Measurements from ENCODE around the gene WASHC1. TPM values are rescaled to one million over a fixed set of nuclear protein-coding genes. Genes with fewer than 3 reads are reported as not detected.
"Not testable (repeated sequence)": the region's sequence is repeated elsewhere in the genome, so short reads cannot be mapped to it uniquely, and the experiment has no call there.

Gene WASHC1
- total RNA-seq: 10 to 100 TPM; 16.7 to 52.5 (median 20.7) TPM
- 13.5 TPM for total RNA-seq (2013)

DNA sequence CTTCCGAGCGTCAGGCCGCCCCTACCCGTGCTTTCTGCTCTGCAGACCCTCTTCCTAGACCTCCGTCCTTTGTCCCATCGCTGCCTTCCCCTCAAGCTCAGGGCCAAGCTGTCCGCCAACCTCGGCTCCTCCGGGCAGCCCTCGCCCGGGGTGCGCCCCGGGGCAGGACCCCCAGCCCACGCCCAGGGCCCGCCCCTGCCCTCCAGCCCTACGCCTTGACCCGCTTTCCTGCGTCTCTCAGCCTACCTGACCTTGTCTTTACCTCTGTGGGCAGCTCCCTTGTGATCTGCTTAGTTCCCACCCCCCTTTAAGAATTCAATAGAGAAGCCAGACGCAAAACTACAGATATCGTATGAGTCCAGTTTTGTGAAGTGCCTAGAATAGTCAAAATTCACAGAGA lies at the start of gene WASHC1:
TSS of gene WASHC1 (minus strand) at position 101 of the 400 bp plus-strand sequence. CDS start 4,457 bp downstream, outside the sequence.
- H3K27me3 Mint-ChIP-seq (ENCODE audit: low read depth in 2 of 2); DNase-seq; ATAC-seq; H3K36me3 ChIP-seq (ENCODE audit: control insufficient read depth, insufficient read depth, low read length); intact Hi-C loops (cut with micrococcal nuclease); H3K36me3 Mint-ChIP-seq; H3K9me3 Mint-ChIP-seq; H3K4me1 Mint-ChIP-seq; H3K4me3 Mint-ChIP-seq; H3K9me3 ChIP-seq (ENCODE audit: control insufficient read depth, insufficient read depth, low read length); H3K4me1 ChIP-seq (ENCODE audit: control insufficient read depth, insufficient read depth, low read length); H3K27ac ChIP-seq (ENCODE audit: low read length); H3K4me3 ChIP-seq (ENCODE audit: low read length); H3K27me3 ChIP-seq (ENCODE audit: control insufficient read depth, insufficient read depth, low read length); H3K27ac Mint-ChIP-seq: not testable (repeated sequence)
- WGBS (ENCODE audit: insufficient coverage): no CpG with 5 or more reads among the region's 20 CpGs

DNA sequence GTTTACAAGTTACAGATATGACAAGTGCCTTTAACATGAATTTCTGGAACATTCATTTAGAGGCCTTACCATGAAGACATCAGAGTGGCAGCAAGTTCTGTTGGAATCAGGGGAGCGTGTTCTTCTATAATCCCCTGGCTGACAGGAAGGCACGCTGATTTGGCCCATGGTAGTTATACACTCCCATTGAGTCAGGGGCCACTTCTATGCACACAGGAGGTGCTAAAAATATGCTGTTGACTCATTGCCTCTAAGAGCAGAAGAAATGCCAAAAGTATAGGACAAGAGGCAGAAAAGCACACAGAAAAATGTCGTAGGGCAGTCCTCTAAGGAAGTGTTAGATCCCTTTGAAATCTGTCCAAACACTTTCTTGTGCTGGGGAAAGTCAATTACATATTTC lies 49.1 kb upstream of the WASHC1 start:
- WGBS (ENCODE audit: insufficient coverage): no CpG with 5 or more reads among the region's 3 CpGs
- H3K27ac ChIP-seq (ENCODE audit: low read length); H3K4me3 ChIP-seq (ENCODE audit: low read length); H3K9me3 Mint-ChIP-seq; H3K27ac Mint-ChIP-seq; H3K36me3 ChIP-seq (ENCODE audit: control insufficient read depth, insufficient read depth, low read length); H3K4me1 ChIP-seq (ENCODE audit: control insufficient read depth, insufficient read depth, low read length); H3K9me3 ChIP-seq (ENCODE audit: control insufficient read depth, insufficient read depth, low read length); ATAC-seq; H3K36me3 Mint-ChIP-seq; DNase-seq; H3K27me3 ChIP-seq (ENCODE audit: control insufficient read depth, insufficient read depth, low read length); H3K4me3 Mint-ChIP-seq; H3K4me1 Mint-ChIP-seq; intact Hi-C loops (cut with micrococcal nuclease): not testable (repeated sequence)
- H3K27me3 Mint-ChIP-seq (ENCODE audit: low read depth in 2 of 2): peaks cover 0 to 12% of the 10 kb centered on the region in 2 donors

GRCh38 chr9:76389-76788 lies 47.1 kb upstream of the WASHC1 start:
- ATAC-seq; H3K9me3 ChIP-seq (ENCODE audit: control insufficient read depth, insufficient read depth, low read length); intact Hi-C loops (cut with micrococcal nuclease); H3K27ac ChIP-seq (ENCODE audit: low read length); DNase-seq; H3K9me3 Mint-ChIP-seq; H3K4me3 Mint-ChIP-seq; H3K36me3 ChIP-seq (ENCODE audit: control insufficient read depth, insufficient read depth, low read length); H3K27me3 ChIP-seq (ENCODE audit: control insufficient read depth, insufficient read depth, low read length); H3K4me1 Mint-ChIP-seq; H3K27ac Mint-ChIP-seq; H3K4me3 ChIP-seq (ENCODE audit: low read length); H3K4me1 ChIP-seq (ENCODE audit: control insufficient read depth, insufficient read depth, low read length); H3K36me3 Mint-ChIP-seq: not testable (repeated sequence)
- WGBS (ENCODE audit: insufficient coverage): no CpG with 5 or more reads among the region's 3 CpGs
- peaks cover 0 to 12% of the 10 kb centered on the region in 2 donors for H3K27me3 Mint-ChIP-seq (ENCODE audit: low read depth in 2 of 2)

DNA sequence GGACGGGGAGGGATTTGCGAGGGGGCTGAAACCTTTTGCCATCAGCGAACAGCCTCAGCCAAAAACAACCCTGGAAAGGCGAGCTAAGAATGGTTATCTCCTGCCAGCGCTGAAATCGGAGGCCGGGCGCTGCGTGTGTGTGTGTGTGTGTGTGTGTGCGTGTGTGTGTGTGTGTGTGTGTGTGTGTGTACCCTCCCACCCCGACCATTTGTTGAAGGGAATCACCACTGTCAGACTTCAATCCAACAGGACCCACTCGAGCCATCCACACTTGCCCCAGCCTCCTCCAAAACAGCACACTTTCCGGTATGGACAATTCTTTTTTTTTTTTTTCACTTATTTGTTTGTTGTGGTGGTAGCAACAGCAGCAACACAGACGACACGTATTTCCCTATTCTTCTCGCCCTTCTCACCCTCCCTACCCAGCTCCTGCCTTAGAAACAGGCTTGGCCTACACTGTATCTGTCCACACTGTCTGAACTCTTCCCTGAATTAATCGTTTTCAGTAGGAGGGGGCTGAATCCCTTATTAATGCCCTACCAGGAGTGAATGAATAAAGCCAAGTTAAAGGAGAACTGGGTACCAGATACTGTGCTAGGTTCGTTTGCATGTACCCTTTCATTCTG lies 44.8 kb upstream of the WASHC1 start:
- H3K4me1 ChIP-seq (ENCODE audit: control insufficient read depth, insufficient read depth, low read length); H3K4me3 ChIP-seq (ENCODE audit: low read length); H3K27me3 ChIP-seq (ENCODE audit: control insufficient read depth, insufficient read depth, low read length); H3K27me3 Mint-ChIP-seq (ENCODE audit: low read depth in 2 of 2); intact Hi-C loops (cut with micrococcal nuclease); H3K36me3 ChIP-seq (ENCODE audit: control insufficient read depth, insufficient read depth, low read length); H3K27ac Mint-ChIP-seq; DNase-seq; H3K9me3 Mint-ChIP-seq; H3K36me3 Mint-ChIP-seq; H3K27ac ChIP-seq (ENCODE audit: low read length); H3K9me3 ChIP-seq (ENCODE audit: control insufficient read depth, insufficient read depth, low read length); ATAC-seq; H3K4me1 Mint-ChIP-seq: not testable (repeated sequence)
- H3K4me3 Mint-ChIP-seq: peak overlapping the region; percentile 40
- WGBS (ENCODE audit: insufficient coverage): 16% methylated on average over 3 of the region's 18 CpGs

DNA sequence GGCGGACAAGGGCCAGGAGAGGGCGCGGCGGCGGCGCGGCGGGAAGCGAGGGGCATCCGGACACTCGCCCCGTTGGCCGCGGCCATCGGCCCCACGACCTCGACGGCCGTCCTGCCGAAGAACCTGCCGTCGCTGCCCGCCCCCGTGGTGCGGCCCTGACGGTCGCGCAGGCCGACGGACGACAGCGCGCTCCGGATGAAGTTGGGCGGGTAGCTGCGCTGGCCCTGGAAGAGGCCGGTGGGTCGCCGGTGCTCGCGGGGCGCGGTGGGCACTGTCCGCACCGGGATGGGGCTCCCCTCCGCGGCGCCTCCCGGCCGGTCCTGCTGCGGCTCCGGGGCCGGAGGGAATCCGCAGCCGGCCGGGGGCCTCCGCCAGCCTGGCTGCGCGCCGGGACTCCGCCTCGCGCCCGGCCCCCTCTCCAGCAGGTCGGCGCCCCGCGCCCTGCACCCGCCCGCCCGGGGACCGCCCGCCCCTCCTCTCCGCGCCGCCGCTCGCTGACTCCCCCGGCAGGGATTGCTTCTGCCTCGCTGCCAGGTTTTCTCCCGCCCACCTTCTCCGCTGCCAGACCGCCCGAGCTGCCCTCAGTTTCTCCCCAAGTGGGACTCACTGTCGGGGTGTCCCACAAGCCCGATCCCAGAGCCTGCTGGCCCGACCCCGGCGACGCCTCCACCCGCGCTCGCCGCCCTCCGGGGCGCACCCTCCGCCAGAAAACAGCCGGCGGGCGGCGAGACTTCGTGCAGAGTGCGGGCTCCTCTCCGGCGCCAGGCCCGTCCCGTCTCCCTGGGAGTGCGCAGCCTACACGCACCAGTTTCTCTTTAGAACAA lies 44.0 kb upstream of the WASHC1 start:
- DNase-seq (peak in 1 of 2 donors; percentile 27), ATAC-seq (peak; percentile 49 to 70 (median 65))
- H3K36me3 ChIP-seq (ENCODE audit: control insufficient read depth, insufficient read depth, low read length); intact Hi-C loops (cut with micrococcal nuclease); H3K27ac ChIP-seq (ENCODE audit: low read length); H3K27me3 ChIP-seq (ENCODE audit: control insufficient read depth, insufficient read depth, low read length); H3K4me1 Mint-ChIP-seq; H3K9me3 ChIP-seq (ENCODE audit: control insufficient read depth, insufficient read depth, low read length); H3K27me3 Mint-ChIP-seq (ENCODE audit: low read depth in 2 of 2); H3K9me3 Mint-ChIP-seq; H3K27ac Mint-ChIP-seq; H3K4me1 ChIP-seq (ENCODE audit: control insufficient read depth, insufficient read depth, low read length); H3K36me3 Mint-ChIP-seq; H3K4me3 ChIP-seq (ENCODE audit: low read length); H3K4me3 Mint-ChIP-seq: not testable (repeated sequence)
- WGBS (ENCODE audit: insufficient coverage): 3% methylated on average over 108 of the region's 109 CpGs

DNA sequence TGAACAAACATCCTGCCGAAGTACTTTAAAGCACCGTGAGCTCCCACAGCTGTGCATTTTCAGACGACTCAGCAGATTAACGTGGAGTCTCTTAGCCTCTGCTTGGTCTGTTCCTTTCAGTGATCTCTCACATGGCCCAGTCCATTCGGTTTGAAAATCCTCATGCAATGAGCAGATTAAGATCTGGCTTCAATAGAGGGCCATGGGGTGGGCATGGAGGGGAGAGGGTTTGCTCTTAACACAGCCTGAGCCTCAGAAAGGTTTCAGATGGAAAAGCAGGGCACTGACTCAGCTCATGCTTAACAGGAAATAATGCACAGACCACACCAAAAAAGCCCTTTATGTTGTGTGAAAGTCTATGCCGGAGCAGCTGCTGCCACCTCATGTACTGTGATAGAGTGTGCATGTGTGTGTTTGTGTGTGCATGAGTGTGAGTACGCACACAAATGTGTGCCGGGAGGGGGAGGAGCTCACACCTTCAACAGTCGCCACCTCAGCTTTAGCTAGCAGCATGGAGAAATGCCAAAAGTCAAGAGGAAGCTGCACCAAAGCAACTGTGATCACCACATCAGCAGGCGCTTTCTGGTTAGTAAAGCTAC lies 33.9 kb upstream of the WASHC1 start:
- ATAC-seq (peak; percentile 94 to 95 (median 95)), DNase-seq (peak; percentile 37 to 76)
- H3K9me3 Mint-ChIP-seq; H3K27me3 Mint-ChIP-seq (ENCODE audit: low read depth in 2 of 2); H3K27ac ChIP-seq (ENCODE audit: low read length); H3K4me3 ChIP-seq (ENCODE audit: low read length); H3K9me3 ChIP-seq (ENCODE audit: control insufficient read depth, insufficient read depth, low read length); H3K4me1 ChIP-seq (ENCODE audit: control insufficient read depth, insufficient read depth, low read length); H3K36me3 Mint-ChIP-seq; H3K4me1 Mint-ChIP-seq; intact Hi-C loops (cut with micrococcal nuclease); H3K27me3 ChIP-seq (ENCODE audit: control insufficient read depth, insufficient read depth, low read length); H3K36me3 ChIP-seq (ENCODE audit: control insufficient read depth, insufficient read depth, low read length): not testable (repeated sequence)
- peak overlapping the region; percentile 2 for H3K4me3 Mint-ChIP-seq
- WGBS (ENCODE audit: insufficient coverage): 0% methylated on average over 3 of the region's 10 CpGs
- peak overlapping the region; percentile 63 to 65 for H3K27ac Mint-ChIP-seq

GRCh38 chr9:52678-53077 lies 23.4 kb upstream of the WASHC1 start:
- WGBS (ENCODE audit: insufficient coverage): 33% methylated on average over 1 of the region's 2 CpGs
- H3K4me1 ChIP-seq (ENCODE audit: control insufficient read depth, insufficient read depth, low read length); intact Hi-C loops (cut with micrococcal nuclease): not testable (repeated sequence)

More at GRCh38 chr9:52678-53077, 23.4 kb upstream of the WASHC1 start:
- H3K27ac ChIP-seq (ENCODE audit: low read length); H3K4me3 Mint-ChIP-seq; H3K4me1 Mint-ChIP-seq; H3K36me3 Mint-ChIP-seq; ATAC-seq; H3K27me3 ChIP-seq (ENCODE audit: control insufficient read depth, insufficient read depth, low read length); H3K36me3 ChIP-seq (ENCODE audit: control insufficient read depth, insufficient read depth, low read length); DNase-seq; H3K4me3 ChIP-seq (ENCODE audit: low read length); H3K27me3 Mint-ChIP-seq (ENCODE audit: low read depth in 2 of 2); H3K9me3 ChIP-seq (ENCODE audit: control insufficient read depth, insufficient read depth, low read length); H3K27ac Mint-ChIP-seq; H3K9me3 Mint-ChIP-seq: not testable (repeated sequence)

All from natural killer cell (primary cell).